ENCODE data around the gene C10orf71. TPM values are rescaled to one million over a fixed set of nuclear protein-coding genes. Genes with fewer than 3 reads are reported as not detected.

The C10orf71 gene
- polyA plus RNA-seq (ENCODE audit: insufficient read length): 41.8 TPM

DNA sequence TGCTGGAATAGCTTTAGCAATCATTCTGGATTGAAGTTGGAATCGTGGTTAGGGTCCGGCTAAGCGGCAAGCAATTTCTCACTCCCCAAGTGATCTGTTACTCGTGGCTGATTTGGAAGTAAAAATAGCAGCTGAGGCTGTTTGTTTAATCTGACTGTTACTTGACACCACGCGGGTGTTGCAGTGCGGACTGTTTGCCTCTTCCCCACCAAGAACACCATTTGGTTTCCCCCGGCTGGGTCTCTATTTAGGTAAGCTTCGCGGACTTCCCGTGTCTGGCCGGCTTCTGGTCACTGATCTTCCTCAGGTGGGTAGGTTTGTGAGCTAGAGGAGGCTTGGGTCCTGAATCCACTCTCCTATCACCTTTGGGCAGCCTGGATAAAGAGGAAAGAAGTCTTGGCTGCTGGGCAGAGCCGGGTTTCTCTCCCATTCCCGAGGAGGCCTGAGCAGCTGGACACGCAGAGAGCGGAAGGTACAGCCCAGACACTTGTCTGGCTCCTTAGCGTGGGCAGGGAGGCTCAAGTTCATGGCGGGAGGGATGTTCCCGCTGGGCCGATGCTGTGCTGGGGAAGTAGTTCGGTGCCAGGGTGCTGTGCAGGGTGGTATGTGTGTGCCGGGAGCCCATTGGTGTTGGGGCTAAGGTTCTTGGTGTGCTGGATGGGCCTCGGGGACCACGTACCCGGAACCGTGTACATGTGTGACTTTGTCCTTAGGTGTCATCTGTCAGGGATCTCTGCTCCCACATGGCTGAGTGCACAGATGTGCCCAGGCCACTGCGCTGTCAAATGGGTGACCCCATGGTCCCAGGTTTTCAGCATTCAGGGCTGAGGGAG, at the start of gene C10orf71:
Gene C10orf71, plus strand, starts transcription at position 188 of the 833 bp plus-strand sequence. CDS start 23,376 bp downstream, outside the sequence.
- DNase-seq: no peak

- DNase-seq: no peak
Measured at GRCh38 chr10:49252313-49253034, 46.5 kb upstream of the C10orf71 start.

- DNase-seq: no peak
Measured at GRCh38 chr10:49253340-49253906, 45.5 kb upstream of the C10orf71 start.

- no peak for DNase-seq
Measured at GRCh38 chr10:49254150-49254549, 44.8 kb upstream of the C10orf71 start.

DNA sequence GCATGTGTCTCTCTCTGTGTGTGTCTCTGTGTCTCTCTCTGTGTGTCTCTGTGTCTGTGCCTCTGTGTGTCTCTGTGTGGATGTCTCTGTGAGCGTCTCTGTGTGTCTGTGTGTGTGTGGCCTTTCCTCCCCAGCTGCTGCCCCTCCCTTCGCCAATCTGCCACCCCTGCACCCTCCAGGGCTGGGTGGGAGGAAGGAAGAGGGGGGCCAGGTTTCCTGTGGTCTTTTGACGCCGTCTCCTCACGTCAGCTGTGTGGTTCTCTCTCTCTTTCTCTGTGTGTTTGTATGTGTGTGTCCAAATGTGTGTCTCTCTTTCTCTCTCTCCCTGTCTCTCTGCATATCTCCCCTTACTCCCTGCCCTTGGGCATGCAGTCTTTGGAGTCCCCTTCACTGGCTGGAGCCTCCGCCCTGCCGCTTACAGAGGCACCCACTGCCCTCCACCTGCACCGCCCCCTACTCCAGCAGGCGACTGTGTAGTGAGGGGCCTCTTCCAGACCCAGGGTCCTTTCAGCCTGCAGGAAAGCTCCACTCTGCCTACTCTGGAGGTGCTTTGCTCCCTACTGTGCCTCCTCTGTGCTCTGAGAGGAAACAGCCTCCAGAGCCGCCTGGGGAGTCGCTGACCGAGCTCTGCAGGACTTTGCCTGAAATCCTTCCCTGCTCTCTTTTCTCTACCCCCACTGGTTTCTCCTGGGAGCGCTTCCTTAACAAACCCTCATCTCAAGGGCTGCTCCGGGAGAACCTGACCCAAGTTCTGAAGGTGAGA, 44.2 kb upstream of the C10orf71 start:
- no peak for DNase-seq

GRCh38 chr10:49255883-49256282, 43.1 kb upstream of the C10orf71 start:
- DNase-seq: no peak

- DNase-seq: no peak
Measured at GRCh38 chr10:49257154-49257553, 41.8 kb upstream of the C10orf71 start.

DNA sequence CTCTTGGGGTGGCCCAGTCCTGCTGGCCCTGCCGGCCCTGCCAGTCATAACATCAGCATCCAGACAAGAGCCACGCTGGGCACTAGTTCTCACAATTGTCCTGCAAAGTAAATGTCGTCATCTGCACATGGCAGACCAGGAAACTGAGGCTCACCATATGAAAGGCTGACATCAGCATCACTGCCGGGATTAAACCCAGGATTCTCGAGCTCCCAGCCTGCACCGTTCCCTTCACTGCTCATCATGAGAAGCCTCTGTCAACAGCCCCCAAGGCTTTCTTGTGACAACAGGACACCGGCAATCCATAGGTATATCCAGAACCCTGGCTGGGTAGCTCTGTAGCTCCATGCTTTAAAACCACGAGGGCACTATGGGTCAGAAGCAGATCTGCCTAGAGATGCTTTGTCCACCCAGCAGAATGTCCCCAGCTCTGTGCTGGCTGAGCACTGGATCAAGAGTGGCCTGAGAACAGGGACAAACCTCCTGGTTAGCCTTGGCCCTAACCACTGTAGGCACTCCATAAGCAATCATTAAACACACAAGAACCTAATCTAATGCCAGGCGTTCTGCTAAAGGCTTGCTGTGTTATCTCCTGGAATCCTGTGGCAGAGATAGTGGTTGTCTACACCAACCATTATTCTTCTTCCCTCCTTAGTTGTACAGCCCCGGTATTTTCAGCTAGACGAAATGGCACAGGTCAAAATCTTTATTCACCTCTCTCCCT, 41.2 kb upstream of the C10orf71 start:
- no peak for DNase-seq

GRCh38 chr10:49258350-49258683, 40.7 kb upstream of the C10orf71 start:
- DNase-seq: no peak

GRCh38 chr10:49260644-49261296, 38.2 kb upstream of the C10orf71 start:
- DNase-seq: no peak

- DNase-seq: no peak
Measured at GRCh38 chr10:49263591-49263990, 35.4 kb upstream of the C10orf71 start.

GRCh38 chr10:49264177-49264677, 34.7 kb upstream of the C10orf71 start:
- no peak for DNase-seq

DNA sequence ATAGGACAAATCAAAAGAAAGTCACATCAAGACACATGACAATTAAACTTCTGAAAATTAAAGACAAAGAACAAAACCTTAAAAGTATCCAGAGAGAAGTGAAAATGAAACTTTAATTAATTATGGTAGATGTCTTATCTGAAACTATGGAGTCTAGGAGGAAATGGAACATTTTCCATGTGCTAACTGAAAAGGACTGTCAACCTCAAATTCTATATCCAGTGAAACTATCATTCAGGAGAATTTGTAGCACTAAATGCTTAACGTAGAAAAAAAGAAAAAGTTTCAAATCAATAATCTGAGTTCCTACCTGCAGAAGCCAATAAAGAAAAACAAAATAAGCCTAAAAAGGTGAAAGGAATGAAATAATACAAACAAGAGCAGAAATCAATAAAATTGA, 33.1 kb upstream of the C10orf71 start:
- no peak for DNase-seq

DNA sequence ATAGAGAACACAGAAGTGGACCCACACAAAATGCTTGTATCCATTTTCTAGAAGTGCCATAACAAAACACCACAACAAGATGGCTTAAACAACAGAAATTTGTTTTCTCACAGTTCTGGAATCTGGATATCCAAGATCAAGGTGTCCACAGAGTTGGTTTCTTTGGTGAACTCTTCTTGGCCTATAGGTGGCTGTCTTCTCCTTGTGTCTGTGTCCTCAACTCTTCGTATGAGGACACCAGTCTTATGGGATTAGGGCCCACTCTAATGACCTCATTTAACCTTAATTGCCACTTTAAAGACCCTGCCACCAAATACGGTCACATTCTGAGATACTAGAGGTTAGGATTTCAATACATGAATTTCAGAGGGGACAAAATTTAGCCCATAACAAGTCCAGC, 30.8 kb upstream of the C10orf71 start:
- DNase-seq: no peak

GRCh38 chr10:49269523-49269922, 29.4 kb upstream of the C10orf71 start:
- DNase-seq: no peak

GRCh38 chr10:49270565-49270964, 28.4 kb upstream of the C10orf71 start:
- DNase-seq: no peak

- no peak for DNase-seq
Measured at GRCh38 chr10:49271346-49271745, 27.6 kb upstream of the C10orf71 start.

DNA sequence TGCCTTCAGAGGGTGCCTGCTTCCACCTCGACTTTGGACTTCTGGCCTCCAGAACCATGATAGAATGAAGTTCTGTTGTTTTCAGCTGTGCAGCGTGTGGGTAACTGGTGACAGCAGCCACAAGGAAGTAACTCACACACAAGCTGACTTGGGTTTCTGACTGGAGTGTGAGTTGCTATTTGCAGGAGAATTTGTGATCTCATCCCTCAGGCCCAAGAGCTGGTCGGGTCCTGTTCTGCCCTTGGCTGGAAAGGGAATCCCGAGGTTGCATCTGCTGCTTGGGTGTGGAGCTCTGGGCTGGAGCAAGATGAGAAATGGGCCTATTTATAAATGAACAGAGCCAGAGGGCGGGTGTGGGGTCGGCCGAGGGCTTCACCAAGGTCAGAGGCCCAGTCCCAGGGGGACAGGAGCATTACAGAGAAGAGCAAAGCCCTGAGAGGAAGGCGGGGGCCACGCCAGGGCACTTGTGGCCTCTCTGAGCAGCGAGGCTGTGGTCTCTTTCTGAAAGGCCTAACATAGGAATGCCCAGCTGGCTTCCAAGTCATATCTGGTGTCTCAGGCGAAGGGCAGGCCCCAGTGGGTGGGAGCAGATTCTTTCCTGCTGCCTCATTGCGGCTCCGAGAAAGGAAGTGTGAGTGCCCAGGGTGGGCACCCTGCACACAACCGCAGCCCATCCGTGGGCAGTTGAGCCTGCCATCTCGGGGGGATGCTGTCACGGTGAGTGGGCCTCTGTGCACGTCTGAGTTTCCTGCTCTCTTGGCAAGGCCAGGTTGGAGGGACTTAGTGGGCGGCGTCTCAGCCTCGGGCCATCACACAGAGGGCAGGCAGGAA, 26.5 kb upstream of the C10orf71 start:
- no peak for DNase-seq

DNA sequence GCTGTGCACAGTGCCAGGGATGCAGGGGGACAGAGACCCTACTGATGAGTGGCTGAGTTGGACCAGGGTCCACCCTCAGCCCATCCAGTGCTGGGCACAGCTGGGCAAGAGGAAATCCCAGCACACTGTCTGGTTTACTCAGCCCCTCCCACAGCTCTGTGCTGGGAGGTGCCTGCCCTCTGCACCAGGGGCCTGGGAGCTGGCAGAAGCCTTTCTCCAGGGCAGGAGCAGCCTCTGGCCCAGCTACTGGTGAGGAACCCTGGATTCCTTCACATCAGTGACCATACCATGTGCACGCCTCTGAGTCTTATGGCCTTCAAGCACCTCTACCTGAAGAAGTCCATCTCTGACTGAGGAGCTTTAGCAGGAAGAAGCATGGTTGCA, 25.9 kb upstream of the C10orf71 start:
- DNase-seq: no peak

DNA sequence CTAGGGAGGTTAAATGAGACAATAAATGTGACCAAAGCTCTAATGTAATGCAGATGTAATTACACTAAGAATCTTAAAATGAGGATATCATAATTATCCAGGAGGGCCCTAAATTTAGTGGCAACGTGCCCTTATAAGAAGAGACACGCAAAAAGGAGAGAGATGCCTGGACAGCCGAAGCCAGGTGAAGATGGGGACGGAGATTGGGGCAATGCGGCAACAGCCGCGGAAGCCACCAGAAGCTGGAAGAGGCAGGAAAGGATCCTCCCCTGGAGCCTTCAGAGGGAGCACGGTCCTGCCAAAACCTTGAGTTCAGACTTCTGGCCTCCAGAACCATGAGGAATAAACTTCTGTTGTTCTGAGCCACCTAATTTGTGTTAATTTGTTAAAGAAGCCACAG, 25.3 kb upstream of the C10orf71 start:
- no peak for DNase-seq

- no peak for DNase-seq
Measured at GRCh38 chr10:49274886-49275285, 24.1 kb upstream of the C10orf71 start.

Measured in hindlimb muscle (tissue), 1 donor.